SK-N-SH (cell line): ENCODE results near the gene LRRC59. TPM values are rescaled to one million over a fixed set of nuclear protein-coding genes. Genes with fewer than 3 reads are reported as not detected.
A peak's percentile ranks its signal among the peaks of the same experiment; 100 is the strongest.

Experiments
- CTCF ChIA-PET: fragments of 300-600, 350-600 bp; formaldehyde crosslinking; extraction: SDS; loops from one replicate; lab custom pipeline; 2021; lab: Yijun Ruan, JAX
- POLR2A ChIA-PET: fragments of 350-600 bp; sonication (Branson Sonifier 250); formaldehyde crosslinking; extraction: SDS; loops from one replicate; lab custom pipeline; 2020; ENCODE audit warnings: antibody characterized with exemption, inconsistent platforms; lab: Yijun Ruan, JAX
- DNase-seq: peaks from one replicate; pipeline ENCODE4 v3.0.0; 2012
- H2AFZ ChIP-seq: fragments of 200-600 bp; sonication (generic); 2 replicates; pipeline ENCODE4 v1.8.1; 2016; ENCODE audit warnings: antibody characterized with exemption, mild to moderate bottlenecking, low read depth
- H3F3A ChIP-seq: fragments of 200-600 bp; sonication (generic); replicated peaks from 2 replicates; pipeline ENCODE3; 2016; ENCODE audit warnings: antibody characterized with exemption, mild to moderate bottlenecking; ENCODE audit not compliant: insufficient read depth
- H3K27ac ChIP-seq, 2 experiments: fragments of 200-500 bp in 1 of 2; fragments of 200-600 bp in 1 of 2; sonication (Bioruptor generic) in 1 of 2; sonication (generic), shearing (Covaris generic) in 1 of 2; 2 replicates each; pipeline versions ENCODE4 v1.5.1 to v1.6.1; 2014 to 2016; ENCODE audit warnings: low read depth in 2 of 2, inconsistent platforms in 1 of 2, low read length in 1 of 2, mild to moderate bottlenecking in 1 of 2, mixed read lengths in 1 of 2
- H3K27me3 ChIP-seq: fragments of 200-600 bp; sonication (generic), shearing (Covaris generic); 2 replicates; pipeline ENCODE4 v1.6.1; 2016; ENCODE audit warnings: mixed run types; ENCODE audit not compliant: insufficient read depth
- H3K36me3 ChIP-seq, 2 experiments: fragments of 200-500 bp in 1 of 2; fragments of 200-600 bp in 1 of 2; sonication (Bioruptor generic) in 1 of 2; sonication (generic) in 1 of 2; replicated peaks in 1 of 2; 2 replicates each; pipeline versions ENCODE3 to v1.5.1; 2014 to 2016; ENCODE audit warnings: low read length in 1 of 2, mild to moderate bottlenecking in 1 of 2; ENCODE audit not compliant: insufficient read depth in 2 of 2, control insufficient read depth in 1 of 2
- H3K4me1 ChIP-seq, 2 experiments: fragments of 200-500 bp in 1 of 2; fragments of 200-600 bp in 1 of 2; sonication (Bioruptor generic) in 1 of 2; sonication (generic), shearing (Covaris generic) in 1 of 2; 2 replicates each; pipeline versions ENCODE4 v1.5.1 to v1.6.1; 2014 to 2016; ENCODE audit warnings: low read depth in 1 of 2, low read length in 1 of 2, mixed run types in 1 of 2; ENCODE audit not compliant: insufficient read depth in 2 of 2, control insufficient read depth in 1 of 2
- H3K4me2 ChIP-seq: fragments of 200-600 bp; sonication (generic), shearing (Covaris generic); 2 replicates; pipeline ENCODE4 v1.6.1; 2017; ENCODE audit warnings: mixed run types
- H3K4me3 ChIP-seq, 2 experiments: fragments of 200-500 bp in 1 of 2; fragments of 200-600 bp in 1 of 2; sonication (Bioruptor generic) in 1 of 2; sonication (generic), shearing (Covaris generic) in 1 of 2; 2 replicates each; pipeline versions ENCODE4 v1.5.1 to v1.8.1; 2014 to 2016; ENCODE audit warnings: low read depth in 2 of 2, inconsistent platforms in 1 of 2, low read length in 1 of 2, mild to moderate bottlenecking in 1 of 2, mixed read lengths in 1 of 2, moderate library complexity in 1 of 2
- H3K79me2 ChIP-seq: fragments of 200-600 bp; sonication (generic); 2 replicates; pipeline ENCODE4 v1.8.1; 2017; ENCODE audit warnings: mild to moderate bottlenecking; ENCODE audit not compliant: insufficient read depth
- H3K9ac ChIP-seq: fragments of 200-600 bp; sonication (generic); 2 replicates; pipeline ENCODE4 v1.6.1; 2017; ENCODE audit warnings: mixed run types
- H3K9me2 ChIP-seq: fragments of 200-600 bp; sonication (generic); 2 replicates; pipeline ENCODE4 v1.6.1; 2017; ENCODE audit warnings: mixed run types
- H3K9me3 ChIP-seq: fragments of 200-600 bp; sonication (generic); 2 replicates; pipeline ENCODE4 v1.6.1; 2017; ENCODE audit warnings: mixed run types, mild to moderate bottlenecking, moderate library complexity
- H4K20me1 ChIP-seq: fragments of 200-600 bp; sonication (generic); 2 replicates; pipeline ENCODE4 v1.6.1; 2017; ENCODE audit warnings: mild to moderate bottlenecking, mixed run types; ENCODE audit not compliant: insufficient read depth
- CHD2 ChIP-seq: fragments of 150-350 bp; IDR thresholded peaks from 2 replicates; pipeline ENCODE4 v1.6.1; 2018; ENCODE audit warnings: low read length; ENCODE audit not compliant: partially characterized antibody
- EP300 ChIP-seq, 2 experiments: IDR thresholded peaks; 2 replicates each; pipeline versions ENCODE4 v1.4.0 to v1.6.1; 2012; ENCODE audit warnings: borderline replicate concordance in 1 of 2, low read depth in 1 of 2, low read length in 1 of 2
- FOXJ3 ChIP-seq: sonication (generic); formaldehyde crosslinking; IDR thresholded peaks from 2 replicates; pipeline ENCODE4 v1.5.1; 2020; ENCODE audit warnings: mild to moderate bottlenecking, missing genetic modification reagents
- GABPA ChIP-seq: IDR thresholded peaks from 2 replicates; pipeline ENCODE4 v1.4.0; 2012; ENCODE audit warnings: low read depth, mild to moderate bottlenecking
- MEF2A ChIP-seq: IDR thresholded peaks from 2 replicates; pipeline ENCODE4 v1.4.0; 2012; ENCODE audit warnings: low read depth, borderline replicate concordance
- MXI1 ChIP-seq: IDR thresholded peaks from 2 replicates; pipeline ENCODE4 v1.6.1; 2012; ENCODE audit warnings: mild to moderate bottlenecking, low read depth, low read length, improper control_type of control experiment
- NFIC ChIP-seq: IDR thresholded peaks from 2 replicates; pipeline ENCODE4 v1.4.0; 2012; ENCODE audit warnings: borderline replicate concordance
- NRF1 ChIP-seq: IDR thresholded peaks from 2 replicates; pipeline ENCODE4 v1.6.1; 2012; ENCODE audit warnings: low read depth, mild to moderate bottlenecking, low read length
- PBX3 ChIP-seq: IDR thresholded peaks from 2 replicates; pipeline ENCODE4; 2012
- POLR2AphosphoS5 ChIP-seq: IDR thresholded peaks from 2 replicates; pipeline ENCODE4 v1.6.1; 2012; ENCODE audit warnings: low read depth, low read length
- RCOR1 ChIP-seq: fragments of 150-350 bp; IDR thresholded peaks from 2 replicates; pipeline ENCODE4 v1.6.1; 2017; ENCODE audit warnings: antibody characterized with exemption, low read length
- REST ChIP-seq: IDR thresholded peaks from 2 replicates; pipeline ENCODE4 v1.6.1; 2012; ENCODE audit warnings: mild to moderate bottlenecking, low read depth, low read length, moderate library complexity
- RFX5 ChIP-seq: IDR thresholded peaks from 2 replicates; pipeline ENCODE4 v1.6.1; 2012; ENCODE audit warnings: mild to moderate bottlenecking, improper control_type of control experiment, low read length
- RXRA ChIP-seq: IDR thresholded peaks from 2 replicates; pipeline ENCODE4 v1.4.0; 2012; ENCODE audit warnings: low read depth, mild to moderate bottlenecking, borderline replicate concordance
- TAF1 ChIP-seq: IDR thresholded peaks from 2 replicates; pipeline ENCODE4 v1.6.1; 2012; ENCODE audit warnings: low read depth, mild to moderate bottlenecking, low read length, moderate library complexity, borderline replicate concordance
- TCF12 ChIP-seq: IDR thresholded peaks from 2 replicates; pipeline ENCODE4 v1.4.0; 2012
- TEAD4 ChIP-seq: IDR thresholded peaks from 2 replicates; pipeline ENCODE4 v1.4.0; 2012; ENCODE audit warnings: mild to moderate bottlenecking, borderline replicate concordance; ENCODE audit not compliant: insufficient read depth
- YY1 ChIP-seq: IDR thresholded peaks from 2 replicates; pipeline ENCODE4 v1.4.0; 2012; ENCODE audit warnings: low read depth, mild to moderate bottlenecking
- WGBS: methylation state at CpG from one replicate; pipeline ENCODE4 v1.1.6; 2017; ENCODE audit warnings: low lambda C conversion rate; 5-methylcytosine and 5-hydroxymethylcytosine counted together
- polyA plus RNA-seq, 3 experiments: library from polyadenylated mRNA; depleted of rRNA; stranded (reverse); fragments of >200 nt; gene quantifications; 2 replicates each; pipeline ENCODE4 v1.2.3, GENCODE V29; 2012
- TF ChIP-seq, protein P1 (sequence below): fragments of 150-350 bp; IDR thresholded peaks from 2 replicates; pipeline ENCODE4 v1.6.1; 2016; ENCODE audit warnings: mild to moderate bottlenecking, low read depth, low read length
- TF ChIP-seq, protein P2 (sequence below): fragments of 150-350 bp; IDR thresholded peaks from 2 replicates; pipeline ENCODE4 v1.6.1; 2017; ENCODE audit warnings: antibody characterized with exemption, low read length, low read depth, borderline replicate concordance
- TF ChIP-seq, protein P3 (sequence below): IDR thresholded peaks from 2 replicates; pipeline ENCODE4 v1.4.0; 2012; ENCODE audit warnings: low read depth, borderline replicate concordance

The LRRC59 gene
- polyA plus RNA-seq, 1 of the 3 experiments (the other 2 are of a cell fraction), result 137 TPM

DNA sequence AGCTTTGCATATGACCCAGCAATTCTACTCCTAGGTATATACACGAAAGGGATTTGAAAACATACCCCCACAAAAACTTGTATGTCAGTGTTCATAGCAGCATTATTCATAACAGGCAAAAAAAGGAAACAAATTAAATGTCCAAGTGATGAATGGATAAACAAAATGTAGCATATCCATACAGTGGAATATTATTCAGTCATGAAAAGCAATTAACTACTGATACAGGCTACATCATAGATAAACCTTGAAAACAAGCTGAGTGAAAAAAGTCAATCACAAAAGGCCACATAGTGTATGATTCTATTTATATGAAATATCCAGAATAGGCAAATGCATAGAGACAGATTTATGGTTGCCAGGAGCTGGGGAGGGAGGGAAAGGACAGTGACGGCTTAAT lies 23.6 kb downstream of the LRRC59 start (continued):
- TF ChIP-seq REST, result no peak
- TF ChIP-seq RXRA, result no peak
- no peak for TF ChIP-seq PBX3
- no peak for TF ChIP-seq NRF1
- no peak for TF ChIP-seq TEAD4
- TF ChIP-seq TAF1, result no peak

- Histone ChIP-seq H2AFZ (peak within 1 kb of the TSS; percentile 90), H3K36me3 (peaks cover 31 to 35% of the 10 kb centered on the region in 2 experiments), H3K4me1 (peaks cover 0 to 27% of the 10 kb centered on the region in 2 experiments; a peak in 2 of 4 replicates), H3K9ac (peak within 1 kb of the TSS; percentile 93), H3K4me3 (peak within 1 kb of the TSS; percentile 81 to 94), H3K79me2 (peaks cover 38% of the 10 kb centered on the region), H3K9me3 (no peaks in the 10 kb centered on the region), H3K4me2 (peak within 1 kb of the TSS; percentile 87), H3K27me3 (no peaks in the 10 kb centered on the region), H3K9me2 (no peaks in the 10 kb centered on the region), H3K27ac (peak within 1 kb of the TSS; percentile 93 to 96), H4K20me1 (no peaks in the 10 kb centered on the region), H3F3A (no peaks in the 10 kb centered on the region)
- CTCF ChIA-PET, result interaction anchor here (0.7 to 8.1 kb wide), 7 partner anchors 11 to 109 kb away, joined by 3 to 51 read pairs (median 7); partner anchors contain the start of gene LRRC59
- under 1% methylated on average over 38 of the region's 42 CpGs for WGBS
- DNase-seq, result peak; percentile 92
- POLR2A ChIA-PET, result interaction anchor here (1.0 kb wide), 1 partner anchor 21 kb away, joined by 3 read pairs; no protein-coding TSS in a partner anchor
- TF ChIP-seq NFIC (no peak; the same call in 1 of the 2 replicates), RFX5 (no peak), NRF1 (no peak), TCF12 (peak; percentile 31; the same call in 1 of the 2 replicates), POLR2AphosphoS5 (peak; percentile 99), EP300 (IDR thresholded peaks at IDR 0.05; ENCODE audit: borderline replicate concordance in 1 of 2, low read depth in 1 of 2, low read length in 1 of 2) (no peak), RCOR1 (0 out of 2 replicates have a peak, but pooled peaks have one; percentile 5), GABPA (peak; percentile 100), RXRA (no peak), YY1 (peak; percentile 97), MXI1 (peak; percentile 98), FOXJ3 (CRISPR knock-in tag) (peak; percentile 77; the same call in 1 of the 2 replicates), TEAD4 (no peak), CHD2 (peak; percentile 84), MEF2A (no peak)
- TF ChIP-seq, protein P1, sequence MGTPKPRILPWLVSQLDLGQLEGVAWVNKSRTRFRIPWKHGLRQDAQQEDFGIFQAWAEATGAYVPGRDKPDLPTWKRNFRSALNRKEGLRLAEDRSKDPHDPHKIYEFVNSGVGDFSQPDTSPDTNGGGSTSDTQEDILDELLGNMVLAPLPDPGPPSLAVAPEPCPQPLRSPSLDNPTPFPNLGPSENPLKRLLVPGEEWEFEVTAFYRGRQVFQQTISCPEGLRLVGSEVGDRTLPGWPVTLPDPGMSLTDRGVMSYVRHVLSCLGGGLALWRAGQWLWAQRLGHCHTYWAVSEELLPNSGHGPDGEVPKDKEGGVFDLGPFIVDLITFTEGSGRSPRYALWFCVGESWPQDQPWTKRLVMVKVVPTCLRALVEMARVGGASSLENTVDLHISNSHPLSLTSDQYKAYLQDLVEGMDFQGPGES, result no peak
- TF ChIP-seq, protein P2, sequence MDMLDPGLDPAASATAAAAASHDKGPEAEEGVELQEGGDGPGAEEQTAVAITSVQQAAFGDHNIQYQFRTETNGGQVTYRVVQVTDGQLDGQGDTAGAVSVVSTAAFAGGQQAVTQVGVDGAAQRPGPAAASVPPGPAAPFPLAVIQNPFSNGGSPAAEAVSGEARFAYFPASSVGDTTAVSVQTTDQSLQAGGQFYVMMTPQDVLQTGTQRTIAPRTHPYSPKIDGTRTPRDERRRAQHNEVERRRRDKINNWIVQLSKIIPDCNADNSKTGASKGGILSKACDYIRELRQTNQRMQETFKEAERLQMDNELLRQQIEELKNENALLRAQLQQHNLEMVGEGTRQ, result peak; percentile 88
- TF ChIP-seq, protein P3, sequence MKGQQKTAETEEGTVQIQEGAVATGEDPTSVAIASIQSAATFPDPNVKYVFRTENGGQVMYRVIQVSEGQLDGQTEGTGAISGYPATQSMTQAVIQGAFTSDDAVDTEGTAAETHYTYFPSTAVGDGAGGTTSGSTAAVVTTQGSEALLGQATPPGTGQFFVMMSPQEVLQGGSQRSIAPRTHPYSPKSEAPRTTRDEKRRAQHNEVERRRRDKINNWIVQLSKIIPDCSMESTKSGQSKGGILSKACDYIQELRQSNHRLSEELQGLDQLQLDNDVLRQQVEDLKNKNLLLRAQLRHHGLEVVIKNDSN, result peak; percentile 98
These were observed 24.4 kb downstream of the LRRC59 start, which contains the start of the genes EME1 and MRPL27 for GRCh38 chr17:50372758-50373556. Gene EME1, plus strand, starts transcription at chr17:50373229. Its CDS starts 1,980 bp downstream, at chr17:50375209. Gene MRPL27, minus strand, starts transcription at chr17:50373184. Its CDS starts 14 bp downstream, at chr17:50373170.
